ENCODE measurements around the gene SPPL2C. TPM values are rescaled to one million over a fixed set of nuclear protein-coding genes. Genes with fewer than 3 reads are reported as not detected.

The SPPL2C gene
- total and polyA plus RNA-seq, 2 of the 13 experiments (the other 11 are each of a cell fraction or from before 2014, with no cell fraction given) = not detected

GRCh38 chr17:45835481-45835880, 9.2 kb upstream of the SPPL2C start:
- CTCF ChIA-PET (ENCODE audit: low intra/inter-chr PET ratio, low total read pairs) = no interaction called here
- WGBS (ENCODE audit: low lambda C conversion rate) = 0% methylated on average over 5 of the region's 5 CpGs
- H3K36me3 ChIP-seq (replicated peaks in 1 of 2; ENCODE audit: control insufficient read depth in 1 of 2, insufficient read depth in 2 of 2, low read length in 2 of 2) = no peaks in the 10 kb centered on the region

More at GRCh38 chr17:45835481-45835880, 9.2 kb upstream of the SPPL2C start:
- H3K4me1 ChIP-seq (ENCODE audit: insufficient read depth, low read length) = no peaks in the 10 kb centered on the region
- TF ChIP-seq ZFP36L1 (CRISPR knock-in tag; IDR thresholded peaks at IDR 0.05) (no peak), FOXO4 (CRISPR knock-in tag; conservative IDR thresholded peaks at IDR 0.05) (no peak), HDAC6 (IDR thresholded peaks at IDR 0.05; ENCODE audit: low read depth, low read length) (no peak), ZNF660 (CRISPR knock-in tag; IDR thresholded peaks at IDR 0.05; ENCODE audit: borderline replicate concordance, low read depth) (no peak), SIN3B (IDR thresholded peaks at IDR 0.05; ENCODE audit: low read length) (no peak), ELF3 (CRISPR knock-in tag; IDR thresholded peaks at IDR 0.05) (no peak)
- H3K4me2 ChIP-seq (ENCODE audit: low read depth, low read length) = no peak overlapping the region
- H3K27me3 ChIP-seq (ENCODE audit: control insufficient read depth in 1 of 2, insufficient read depth in 2 of 2, low read length in 2 of 2) = peaks cover 17 to 80% of the 10 kb centered on the region in 2 experiments
- no peak overlapping the region for H3K27ac ChIP-seq (ENCODE audit: extremely low read length, insufficient read depth, low read length)
- H4K20me1 ChIP-seq (ENCODE audit: insufficient read depth, low read length) = no peaks in the 10 kb centered on the region
- H2AFZ ChIP-seq (ENCODE audit: low read length) = no peak overlapping the region
- DNase-seq (ENCODE audit: low spot score) = no peak
- H3K79me2 ChIP-seq (ENCODE audit: insufficient read depth, low read length) = no peaks in the 10 kb centered on the region
- in situ Hi-C loops (cut with HindIII; ENCODE audit: extremely low pct_ligation_motif_present, low pct_unique_long_range_greater_than_20kb) (no loop called here), intact Hi-C loops (cut with micrococcal nuclease; ENCODE audit: unreplicated experiment) (no loop called here)
- no TSS peak for BruUV-seq (replicated peaks)
- H3K4me3 ChIP-seq (replicated peaks in 1 of 3; ENCODE audit: insufficient read depth in 1 of 3, low read depth in 2 of 3, low read length in 3 of 3) = no peak overlapping the region
- FAIRE-seq = no peak
- no peaks in the 10 kb centered on the region for H3K9me3 ChIP-seq (ENCODE audit: low read length)
- POLR2A ChIA-PET = no interaction called here
- no peak overlapping the region for H3K9ac ChIP-seq (ENCODE audit: insufficient read depth, low read depth, low read length)
- no peak for ATAC-seq

All from HepG2 (cell line).